GM12892 (cell line): Measurements from ENCODE around the gene HOXA1.

Source experiments
- POLR2A ChIP-seq: IDR thresholded peaks from 2 replicates; pipeline ENCODE4 v1.6.1; 2011; ENCODE audit warnings: low read depth, low read length, control low read depth
- TAF1 ChIP-seq: IDR thresholded peaks from 2 replicates; pipeline ENCODE4 v1.6.1; 2011; ENCODE audit warnings: low read depth, mild to moderate bottlenecking, control low read depth, low read length, borderline replicate concordance

DNA sequence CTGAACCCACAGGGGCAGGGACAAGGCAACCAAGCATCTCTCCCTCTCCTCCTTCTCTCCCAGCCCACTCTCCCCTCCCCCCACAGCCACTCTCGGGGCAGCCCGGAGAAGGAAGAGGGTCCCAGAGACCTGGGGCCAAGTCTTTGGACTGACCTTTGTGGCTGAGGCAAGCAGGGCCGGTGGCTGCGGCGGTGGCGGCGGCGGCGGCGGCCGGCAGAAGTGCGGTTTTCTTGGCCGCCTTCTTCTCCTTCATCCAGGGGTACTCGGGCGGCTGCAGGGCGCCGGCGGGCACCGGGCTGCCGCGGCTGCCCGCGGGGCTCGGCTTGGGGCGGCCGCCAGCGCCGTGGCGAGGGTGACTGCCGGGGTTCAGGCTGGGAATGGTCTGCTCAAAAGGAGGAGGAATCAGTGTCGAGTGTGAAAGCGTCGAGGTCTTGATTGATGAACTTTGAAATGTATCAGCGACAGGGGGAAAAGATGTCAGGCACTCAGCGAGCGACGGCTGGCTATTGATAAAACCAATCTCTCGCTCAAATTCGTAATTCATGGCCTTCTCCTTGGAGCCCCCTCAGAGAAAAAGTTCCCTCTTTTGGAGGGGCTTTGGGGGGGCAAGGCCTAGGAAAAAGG is 6.3 kb upstream of the HOXA1 start:
- TF ChIP-seq TAF1 = no peak
- no peak for TF ChIP-seq POLR2A
